ENCODE measurements around the gene SMR3A. TPM values are rescaled to one million over a fixed set of nuclear protein-coding genes. Genes with fewer than 3 reads are reported as not detected.

SMR3A gene
- total and polyA plus RNA-seq, 9 of the 15 experiments (the other 6 are each of a cell fraction or from before 2014, with no cell fraction given): not detected

DNA sequence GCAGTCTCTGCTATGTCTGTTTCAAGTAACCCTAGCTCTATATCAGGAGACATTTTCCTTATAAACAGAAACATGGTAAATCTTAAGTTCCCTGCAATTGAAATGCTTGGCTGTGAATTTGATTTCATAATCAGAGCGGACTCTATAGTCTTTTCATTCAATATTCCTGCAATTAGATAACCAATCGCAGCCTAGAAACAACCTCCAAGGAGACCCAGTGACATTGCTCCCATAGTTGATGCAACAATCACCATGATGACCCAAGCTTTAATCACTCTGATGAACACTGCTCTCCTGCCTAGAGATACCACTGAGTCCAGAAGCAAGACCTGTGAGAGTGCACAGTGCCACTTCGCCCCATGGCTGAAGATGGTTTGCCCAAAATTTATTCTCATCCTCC lies 25.9 kb upstream of the SMR3A start, which contains the start of gene CABS1:
Gene CABS1, plus strand, starts transcription at position 301 of the 400 bp plus-strand sequence. Its CDS starts 59 bp downstream, at position 360.
- Histone ChIP-seq H3K27ac (ENCODE audit: extremely low read depth, low read depth, low read length) (no peak within 1 kb of the TSS), H3K4me1 (replicated peaks in 1 of 2; ENCODE audit: control insufficient read depth in 2 of 2, insufficient read depth in 2 of 2, low read length in 2 of 2) (no peaks in the 10 kb centered on the region), H3K4me3 (no peak within 1 kb of the TSS), H3K4me2 (ENCODE audit: insufficient read depth, low read length) (no peak within 1 kb of the TSS), H3K9me1 (ENCODE audit: control insufficient read depth, insufficient read depth, low read length) (no peaks in the 10 kb centered on the region), H3K36me3 (ENCODE audit: control insufficient read depth, insufficient read depth, low read length) (no peaks in the 10 kb centered on the region), H3K9me3 (replicated peaks; ENCODE audit: control insufficient read depth, insufficient read depth, low read depth, low read length) (no peaks in the 10 kb centered on the region), H2AFZ (ENCODE audit: low read depth, low read length) (no peak within 1 kb of the TSS), H3K79me2 (ENCODE audit: control insufficient read depth, insufficient read depth, low read length) (no peaks in the 10 kb centered on the region), H4K20me1 (replicated peaks; ENCODE audit: control insufficient read depth, insufficient read depth, low read length) (no peaks in the 10 kb centered on the region), H3K27me3 (ENCODE audit: control insufficient read depth in 2 of 2, insufficient read depth in 2 of 2, low read length in 2 of 2) (no peaks in the 10 kb centered on the region), H3K9ac (ENCODE audit: insufficient read depth in 1 of 2, low read depth in 2 of 2, low read length in 2 of 2) (no peak within 1 kb of the TSS)
- DNase-seq (ENCODE audit: extremely low read depth in 1 of 4, low spot score in 3 of 4) (no peak), FAIRE-seq (no peak), ATAC-seq (no peak)
- 0% methylated on average over 3 of the region's 3 CpGs for WGBS (ENCODE audit: insufficient coverage, low coverage, missing lambda C conversion rate)
- intact Hi-C loops (cut with micrococcal nuclease): no loop called here
- in situ Hi-C loops (cut with MboI): no loop called here
- CTCF ChIA-PET (ENCODE audit: low intra/inter-chr PET ratio): no interaction called here
- no TSS peak for BruUV-seq (replicated peaks)
- POLR2A ChIA-PET: no interaction called here
- TF ChIP-seq SMARCE1 (IDR thresholded peaks at IDR 0.05) (no peak), MAFG (tag; conservative IDR thresholded peaks at IDR 0.05) (no peak), ZFP91 (CRISPR knock-in tag; IDR thresholded peaks at IDR 0.05) (no peak), MTA1 (IDR thresholded peaks at IDR 0.05; ENCODE audit: borderline replicate concordance) (no peak), HDAC8 (tag; IDR thresholded peaks at IDR 0.05) (no peak), MXD1 (CRISPR knock-in tag; IDR thresholded peaks at IDR 0.05; ENCODE audit: borderline replicate concordance, poor library complexity, severe bottlenecking) (no peak), SAP30 (IDR thresholded peaks at IDR 0.05; ENCODE audit: borderline replicate concordance, insufficient read depth, low read depth, low read length, poor library complexity, severe bottlenecking) (no peak), CBX3 (IDR thresholded peaks at IDR 0.05; ENCODE audit: borderline replicate concordance in 1 of 2, low read length in 2 of 2) (no peak), RBM14 (IDR thresholded peaks at IDR 0.05; ENCODE audit: borderline replicate concordance, insufficient read depth, low read depth, low read length) (no peak), TBL1XR1 (IDR thresholded peaks at IDR 0.05; ENCODE audit: low read length in 2 of 2) (no peak)
- TF ChIP-seq, protein P1, sequence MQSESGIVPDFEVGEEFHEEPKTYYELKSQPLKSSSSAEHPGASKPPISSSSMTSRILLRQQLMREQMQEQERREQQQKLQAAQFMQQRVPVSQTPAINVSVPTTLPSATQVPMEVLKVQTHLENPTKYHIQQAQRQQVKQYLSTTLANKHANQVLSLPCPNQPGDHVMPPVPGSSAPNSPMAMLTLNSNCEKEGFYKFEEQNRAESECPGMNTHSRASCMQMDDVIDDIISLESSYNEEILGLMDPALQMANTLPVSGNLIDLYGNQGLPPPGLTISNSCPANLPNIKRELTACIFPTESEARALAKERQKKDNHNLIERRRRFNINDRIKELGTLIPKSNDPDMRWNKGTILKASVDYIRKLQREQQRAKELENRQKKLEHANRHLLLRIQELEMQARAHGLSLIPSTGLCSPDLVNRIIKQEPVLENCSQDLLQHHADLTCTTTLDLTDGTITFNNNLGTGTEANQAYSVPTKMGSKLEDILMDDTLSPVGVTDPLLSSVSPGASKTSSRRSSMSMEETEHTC (IDR thresholded peaks at IDR 0.05): no peak

Data from K562 (cell line).